Glutamatergic neuron (in vitro differentiated cells): ENCODE data around the gene EPB41L4A. TPM values are rescaled to one million over a fixed set of nuclear protein-coding genes. Genes with fewer than 3 reads are reported as not detected.
A peak's percentile ranks its signal among the peaks of the same experiment; 100 is the strongest.

Experiments
- DNase-seq: peaks from one replicate; pipeline ENCODE4 v3.0.0; 2022
- H3K27ac Mint-ChIP-seq: one replicate; pipeline ENCODE4 v1.8.0; 2020; ENCODE audit warnings: mild to moderate bottlenecking, mixed read lengths, inconsistent platforms; ENCODE audit not compliant: unreplicated experiment
- H3K27me3 Mint-ChIP-seq: one replicate; pipeline ENCODE4 v1.8.0; 2020; ENCODE audit warnings: mild to moderate bottlenecking, moderate library complexity, mixed read lengths, inconsistent platforms; ENCODE audit not compliant: unreplicated experiment
- H3K36me3 Mint-ChIP-seq: one replicate; pipeline ENCODE4 v1.8.0; 2020; ENCODE audit warnings: mild to moderate bottlenecking, mixed read lengths, inconsistent platforms; ENCODE audit not compliant: unreplicated experiment
- H3K4me1 Mint-ChIP-seq: one replicate; pipeline ENCODE4 v1.8.0; 2020; ENCODE audit warnings: mild to moderate bottlenecking, low read depth, mixed read lengths, inconsistent platforms; ENCODE audit not compliant: unreplicated experiment
- H3K4me3 Mint-ChIP-seq: one replicate; pipeline ENCODE4 v1.8.0; 2020; ENCODE audit warnings: mild to moderate bottlenecking, mixed read lengths, inconsistent platforms; ENCODE audit not compliant: unreplicated experiment
- H3K9me3 Mint-ChIP-seq: one replicate; pipeline ENCODE4 v1.8.0; 2020; ENCODE audit warnings: mild to moderate bottlenecking, moderate library complexity, mixed read lengths, inconsistent platforms; ENCODE audit not compliant: unreplicated experiment
- total RNA-seq: library from RNA; stranded (reverse); fragmentation: NEBNext Ultra II Directional; extraction: Animal tissue kit (Norgen Biotek cat#: 25700); gene quantifications from one replicate; pipeline ENCODE4 v1.2.1, GENCODE V29; 2021; ENCODE audit not compliant: unreplicated experiment
- TF ChIP-seq, protein P1 (sequence below): fragments of 200-600 bp; sonication (generic); IDR thresholded peaks from one replicate; pipeline ENCODE4 v1.5.0; 2021; ENCODE audit not compliant: partially characterized antibody, unreplicated experiment

Gene EPB41L4A
- total RNA-seq, 1 donor from 2014 or later = 125 TPM

DNA sequence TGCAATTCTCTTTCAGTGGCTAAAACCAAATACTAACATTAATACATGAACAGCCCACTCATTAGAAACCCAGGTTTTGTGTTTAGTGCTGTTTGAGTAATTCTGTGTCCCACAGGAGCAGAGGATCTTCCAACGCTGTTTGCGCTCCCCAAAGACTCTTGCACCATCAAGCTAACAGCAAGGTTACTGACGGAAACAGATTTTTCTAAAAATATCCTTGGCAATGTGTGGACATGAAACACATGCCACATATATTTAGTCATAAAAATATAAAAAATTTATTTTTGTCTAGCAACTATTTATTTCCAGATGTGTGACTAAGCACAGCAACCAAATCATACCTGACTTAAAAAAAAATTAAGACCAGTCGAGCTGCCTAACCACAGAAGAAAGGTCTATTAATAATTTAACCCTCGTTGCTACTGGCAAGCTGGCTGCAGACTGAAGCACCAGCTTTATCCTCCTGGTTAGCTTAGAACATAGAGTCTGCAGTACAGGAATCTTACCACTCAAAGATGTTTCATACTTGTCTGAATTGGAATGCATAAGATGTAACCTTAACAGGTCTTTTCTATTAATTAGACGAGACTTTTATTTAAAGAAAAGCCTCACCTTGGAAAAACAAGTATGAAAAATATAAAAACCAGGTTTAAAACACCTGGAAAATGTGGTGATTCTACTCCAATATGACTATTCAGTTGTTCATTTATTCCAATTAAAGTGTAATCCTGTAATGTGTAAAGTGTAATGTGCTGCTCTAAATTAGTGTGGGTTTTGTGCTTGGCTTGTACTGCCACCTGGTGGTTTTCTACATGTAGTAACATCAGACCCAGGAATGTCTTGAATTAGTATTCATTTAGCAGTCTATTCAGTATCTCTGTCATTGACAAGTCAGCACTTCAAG lies 272.5 kb downstream of the EPB41L4A start:
- peak overlapping the region; percentile 40 for H3K4me3 Mint-ChIP-seq

DNA sequence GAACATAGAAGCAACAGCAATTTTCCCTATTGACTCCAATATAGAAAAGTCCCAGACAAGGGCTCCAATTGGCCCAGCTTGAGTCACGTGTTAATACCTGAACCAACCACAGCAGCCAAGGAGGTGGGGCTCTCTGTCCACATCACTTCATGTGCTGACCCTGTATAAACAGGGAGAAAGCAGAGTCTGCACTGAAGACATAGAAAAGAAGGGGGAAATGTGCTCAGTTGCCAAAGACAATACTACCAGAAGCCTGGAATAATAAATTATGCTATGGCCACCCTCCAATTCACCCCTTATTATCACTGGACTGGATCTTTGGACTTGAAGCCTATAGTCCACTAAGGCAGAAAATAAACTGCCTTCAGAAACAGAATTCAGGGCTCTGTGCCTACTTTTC lies 275.4 kb downstream of the EPB41L4A start:
- no peak overlapping the region for H3K4me3 Mint-ChIP-seq

More for the DNA sequence above, 272.5 kb downstream of the EPB41L4A start:
- H3K9me3 Mint-ChIP-seq = no peaks in the 10 kb centered on the region
- peak; percentile 33 for DNase-seq
- no peaks in the 10 kb centered on the region for H3K27me3 Mint-ChIP-seq
- TF ChIP-seq, protein P1, sequence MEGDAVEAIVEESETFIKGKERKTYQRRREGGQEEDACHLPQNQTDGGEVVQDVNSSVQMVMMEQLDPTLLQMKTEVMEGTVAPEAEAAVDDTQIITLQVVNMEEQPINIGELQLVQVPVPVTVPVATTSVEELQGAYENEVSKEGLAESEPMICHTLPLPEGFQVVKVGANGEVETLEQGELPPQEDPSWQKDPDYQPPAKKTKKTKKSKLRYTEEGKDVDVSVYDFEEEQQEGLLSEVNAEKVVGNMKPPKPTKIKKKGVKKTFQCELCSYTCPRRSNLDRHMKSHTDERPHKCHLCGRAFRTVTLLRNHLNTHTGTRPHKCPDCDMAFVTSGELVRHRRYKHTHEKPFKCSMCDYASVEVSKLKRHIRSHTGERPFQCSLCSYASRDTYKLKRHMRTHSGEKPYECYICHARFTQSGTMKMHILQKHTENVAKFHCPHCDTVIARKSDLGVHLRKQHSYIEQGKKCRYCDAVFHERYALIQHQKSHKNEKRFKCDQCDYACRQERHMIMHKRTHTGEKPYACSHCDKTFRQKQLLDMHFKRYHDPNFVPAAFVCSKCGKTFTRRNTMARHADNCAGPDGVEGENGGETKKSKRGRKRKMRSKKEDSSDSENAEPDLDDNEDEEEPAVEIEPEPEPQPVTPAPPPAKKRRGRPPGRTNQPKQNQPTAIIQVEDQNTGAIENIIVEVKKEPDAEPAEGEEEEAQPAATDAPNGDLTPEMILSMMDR = peak; percentile 90
- no peaks in the 10 kb centered on the region for H3K36me3 Mint-ChIP-seq
- no peak overlapping the region for H3K27ac Mint-ChIP-seq
- H3K4me1 Mint-ChIP-seq = peaks cover 15% of the 10 kb centered on the region

DNA sequence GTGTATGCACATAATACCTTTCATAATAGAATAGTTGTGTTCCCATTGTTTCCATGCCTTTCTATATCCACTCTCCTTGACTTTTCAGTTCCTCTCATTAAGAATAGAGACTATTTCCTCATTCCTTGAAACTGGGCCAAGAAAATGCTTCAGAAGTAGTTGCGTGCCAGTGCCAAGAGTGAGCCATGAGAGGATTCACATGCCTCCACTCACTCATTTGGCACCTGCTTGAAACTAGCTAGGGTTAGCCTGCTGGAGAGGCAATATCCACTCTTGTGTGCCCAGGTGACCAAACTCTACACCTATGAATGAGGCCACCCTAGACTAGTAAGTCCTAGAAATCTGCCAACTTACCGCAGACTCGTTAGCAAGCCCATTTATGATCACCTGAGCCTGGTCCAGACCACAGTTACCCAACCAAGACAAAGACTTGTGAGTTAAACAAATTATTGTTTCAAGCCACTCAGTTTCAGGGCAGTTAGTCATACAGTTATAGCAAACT lies 276.3 kb downstream of the EPB41L4A start:
- Mint-ChIP-seq H3K9me3 (no peaks in the 10 kb centered on the region), H3K4me1 (peaks cover 25% of the 10 kb centered on the region)
- no peak for DNase-seq

More for the DNA sequence above, 275.4 kb downstream of the EPB41L4A start:
- H3K27ac Mint-ChIP-seq = no peak overlapping the region
- no peak for DNase-seq
- no peaks in the 10 kb centered on the region for H3K36me3 Mint-ChIP-seq
- no peaks in the 10 kb centered on the region for H3K27me3 Mint-ChIP-seq
- H3K9me3 Mint-ChIP-seq = no peaks in the 10 kb centered on the region
- TF ChIP-seq, protein P1 = no peak
- H3K4me1 Mint-ChIP-seq = peaks cover 18% of the 10 kb centered on the region

DNA sequence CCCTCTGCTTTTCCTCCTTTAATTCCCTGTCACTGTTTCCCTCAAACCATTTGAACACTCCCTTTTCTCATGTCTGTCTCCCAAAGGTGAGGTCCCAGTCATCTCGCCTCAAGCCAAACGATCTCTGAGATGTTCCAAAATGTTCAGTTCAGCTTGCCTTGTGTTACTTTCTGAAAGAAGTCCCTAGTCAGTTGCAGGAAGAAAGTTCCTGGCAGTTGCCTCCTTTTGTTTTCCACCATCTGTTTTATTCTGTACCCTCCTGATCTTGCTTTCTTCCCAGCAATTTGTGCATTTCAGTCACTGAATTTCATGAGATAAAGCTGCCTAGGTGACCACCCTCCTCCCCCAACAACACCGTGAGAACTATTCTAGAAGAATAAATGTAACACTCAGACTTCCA lies 277.5 kb downstream of the EPB41L4A start:
- TF ChIP-seq, protein P1 = no peak
- no peak overlapping the region for H3K27ac Mint-ChIP-seq
- H3K36me3 Mint-ChIP-seq = no peaks in the 10 kb centered on the region
- no peak overlapping the region for H3K4me3 Mint-ChIP-seq
- H3K4me1 Mint-ChIP-seq = peaks cover 27% of the 10 kb centered on the region
- no peaks in the 10 kb centered on the region for H3K27me3 Mint-ChIP-seq
- no peak for DNase-seq
- H3K9me3 Mint-ChIP-seq = no peaks in the 10 kb centered on the region

More for the DNA sequence above, 276.3 kb downstream of the EPB41L4A start:
- TF ChIP-seq, protein P1 = no peak
- Mint-ChIP-seq H3K36me3 (no peaks in the 10 kb centered on the region), H3K27me3 (no peaks in the 10 kb centered on the region), H3K27ac (no peak overlapping the region), H3K4me3 (no peak overlapping the region)

DNA sequence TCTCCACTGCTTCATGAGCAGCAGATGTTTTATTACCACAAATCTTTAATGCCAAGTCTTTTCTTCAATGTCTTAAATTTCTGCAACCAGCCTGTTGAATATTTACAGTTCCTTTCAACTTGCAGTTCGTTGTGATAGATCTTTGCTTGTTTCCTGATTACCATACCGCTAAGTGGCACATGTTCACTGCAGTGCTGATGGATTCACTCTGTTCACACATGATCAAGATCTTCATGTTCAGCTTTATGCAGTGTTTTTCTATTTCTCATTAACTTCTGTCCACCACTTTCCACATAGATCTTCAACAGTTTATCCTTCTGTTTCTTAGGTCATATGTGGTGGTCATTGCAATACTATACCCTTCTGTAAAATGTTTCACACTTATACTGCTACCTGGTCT lies 280.6 kb downstream of the EPB41L4A start:
- Mint-ChIP-seq H3K27me3 (no peaks in the 10 kb centered on the region), H3K36me3 (peaks cover 5% of the 10 kb centered on the region), H3K4me1 (peaks cover 20% of the 10 kb centered on the region), H3K27ac (no peak overlapping the region), H3K9me3 (no peaks in the 10 kb centered on the region), H3K4me3 (no peak overlapping the region)
- TF ChIP-seq, protein P1 = no peak
- no peak for DNase-seq
